GM18517 (cell line): ENCODE data around the gene TMX4.
"Not testable (repeated sequence)": the region's sequence is repeated elsewhere in the genome, so short reads cannot be mapped to it uniquely, and the experiment has no call there.

Experiments
- ATAC-seq: cut with Tn5 transposase; IDR thresholded peaks from one replicate; pipeline ENCODE4 v1.9.1; 2021; ENCODE audit warnings: mild to moderate bottlenecking, moderate library complexity; ENCODE audit not compliant: unreplicated experiment

Gene TMX4

DNA sequence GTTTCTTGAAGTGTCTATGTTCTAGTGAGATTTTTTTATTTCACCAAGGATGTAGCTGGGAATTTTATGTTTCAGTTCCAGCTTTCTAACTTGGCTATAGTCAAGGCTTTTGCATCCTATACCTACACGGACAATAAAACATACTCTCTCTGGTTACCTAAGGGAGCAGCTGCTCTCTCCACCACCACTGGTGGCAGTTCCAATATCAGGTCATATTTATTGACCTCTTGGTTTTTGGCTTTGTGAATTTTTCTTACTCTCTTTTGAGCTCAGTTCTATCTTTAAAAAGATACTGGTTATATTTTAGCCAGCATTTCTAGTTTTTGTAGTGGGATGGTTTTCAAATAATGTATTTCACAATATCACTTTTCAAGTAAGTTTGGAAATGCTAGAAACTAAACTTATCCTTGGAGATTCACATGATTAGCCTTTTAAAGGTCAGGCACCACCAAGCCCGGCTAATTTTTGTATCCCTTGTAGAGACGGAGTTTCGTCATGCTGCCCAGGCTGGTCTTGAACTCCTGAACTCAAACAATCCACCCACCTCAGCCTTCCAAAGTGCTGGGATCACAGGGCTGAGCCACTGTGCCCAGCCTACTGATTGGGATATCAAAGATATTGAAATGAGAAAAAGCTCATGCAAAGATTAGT is 44.7 kb downstream of the TMX4 start:
- ATAC-seq: no peak

DNA sequence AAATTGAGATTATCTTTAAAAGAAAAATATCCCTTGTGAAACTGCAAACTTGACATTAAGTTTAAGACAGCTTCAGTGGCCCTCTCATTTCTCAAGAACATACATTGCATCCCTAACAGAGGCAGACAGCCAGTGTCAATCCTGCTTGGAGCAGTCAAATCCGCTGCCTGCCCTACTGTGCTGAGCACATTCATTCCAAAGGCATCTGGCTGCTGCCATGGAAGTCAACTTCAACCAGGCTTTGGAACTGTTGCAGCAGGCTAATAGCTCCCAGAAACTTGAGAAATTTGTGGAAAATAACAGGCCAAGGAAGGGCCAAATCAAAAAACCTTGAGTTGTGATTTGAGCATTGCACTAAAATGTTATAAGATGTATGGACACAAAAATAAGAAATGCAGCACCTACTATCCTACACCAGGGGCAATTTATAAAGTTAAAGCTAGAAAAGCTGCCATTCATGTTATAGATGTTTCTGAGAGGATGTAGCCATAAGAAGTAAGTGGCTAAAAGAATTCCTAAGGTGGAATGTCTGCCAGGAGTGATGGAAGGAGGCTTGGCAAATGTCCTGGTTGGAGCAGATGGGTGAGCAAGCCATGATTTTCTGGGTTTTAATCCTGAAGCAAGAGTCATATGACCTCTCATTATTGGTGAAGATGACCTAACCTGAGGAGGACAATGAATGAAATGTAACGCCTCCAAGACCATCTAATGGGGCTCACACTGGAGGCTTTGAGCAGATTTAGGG is 47.9 kb downstream of the TMX4 start:
- ATAC-seq: no peak

DNA sequence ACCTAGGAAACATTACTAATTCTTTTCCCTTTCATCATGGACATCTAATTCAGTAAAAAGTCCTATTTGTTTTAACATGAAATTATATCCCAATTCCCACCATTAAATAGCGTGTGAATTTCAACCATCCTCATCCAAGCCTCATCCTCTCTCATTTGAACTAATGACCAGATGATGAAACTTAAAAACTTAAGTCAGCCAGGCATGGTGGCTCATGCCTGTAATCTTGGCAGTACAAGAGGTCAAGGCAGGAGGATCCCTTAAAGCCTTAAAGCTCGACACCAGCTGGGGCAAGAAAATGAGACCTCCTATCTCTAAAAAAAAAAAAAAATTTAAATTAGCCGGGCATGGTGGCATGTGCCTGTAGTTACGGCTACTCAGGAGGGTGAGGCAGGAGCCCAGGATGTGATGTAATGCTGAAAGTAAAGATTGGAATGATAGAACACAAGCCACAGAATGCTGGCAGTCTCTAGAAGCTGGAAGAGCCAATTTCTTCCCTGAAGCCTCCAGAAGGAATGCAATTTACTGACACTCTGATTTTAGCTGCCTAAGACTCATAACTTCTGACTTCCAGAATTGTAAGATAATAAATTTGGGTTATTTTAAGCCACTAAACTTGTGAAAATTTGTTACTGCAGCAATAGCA is 52.2 kb downstream of the TMX4 start:
- no peak for ATAC-seq

DNA sequence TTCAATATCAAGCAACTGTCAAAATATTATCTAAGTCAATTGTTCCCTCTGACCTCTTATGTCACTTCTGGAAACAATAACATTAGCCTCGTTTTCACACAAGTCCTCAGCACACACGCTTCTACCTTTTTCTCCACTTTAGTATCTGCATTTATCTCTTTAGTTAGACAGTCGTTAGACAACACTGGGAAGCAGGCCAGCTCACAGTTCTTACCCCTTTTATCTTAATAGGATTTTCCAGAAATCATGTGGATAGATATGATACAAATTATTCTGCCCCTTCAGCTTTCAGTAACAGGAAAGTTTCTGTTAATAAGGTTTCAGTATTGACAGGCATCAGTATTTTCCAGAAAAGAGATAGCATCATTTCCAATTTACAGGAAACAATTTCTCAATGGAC is 53.4 kb downstream of the TMX4 start:
- no peak for ATAC-seq

DNA sequence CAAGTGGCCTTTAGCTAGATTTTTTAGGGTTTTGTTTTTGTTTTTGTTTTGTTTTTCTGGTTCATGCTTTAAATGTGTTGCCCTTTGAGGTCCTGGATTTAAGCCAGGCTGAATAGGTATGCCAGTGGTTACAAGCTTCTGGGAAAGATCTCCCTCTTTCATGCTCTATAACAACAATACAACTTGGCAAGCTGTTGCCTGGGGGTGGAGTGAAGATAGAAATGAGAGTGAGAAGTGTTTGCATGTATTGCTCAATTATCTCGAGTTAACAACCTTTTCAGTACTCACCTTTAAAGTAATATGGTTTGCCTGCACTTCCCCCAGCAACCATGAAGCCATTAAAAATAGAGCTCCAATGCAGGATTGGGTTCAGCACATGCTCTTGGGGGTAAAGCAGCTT is 60.1 kb downstream of the TMX4 start:
- ATAC-seq: no peak

DNA sequence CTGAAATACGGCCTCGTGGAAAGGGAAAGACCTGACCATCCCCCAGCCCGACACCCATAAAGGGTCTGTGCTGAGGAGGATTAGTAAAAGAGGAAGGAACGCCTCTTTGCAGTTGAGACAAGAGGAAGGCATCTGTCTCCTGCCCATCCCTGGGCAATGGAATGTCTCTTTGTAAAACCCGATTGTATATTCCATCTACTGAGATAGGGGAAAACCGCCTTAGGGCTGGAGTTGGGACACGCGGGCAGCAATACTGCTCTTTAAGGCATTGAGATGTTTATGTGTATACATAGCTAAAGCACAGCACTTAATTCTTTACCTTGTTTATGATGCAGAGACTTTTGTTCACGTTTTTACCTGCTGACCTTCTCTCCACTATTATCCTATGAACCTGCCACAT is 63.0 kb downstream of the TMX4 start:
- not testable (repeated sequence) for ATAC-seq

DNA sequence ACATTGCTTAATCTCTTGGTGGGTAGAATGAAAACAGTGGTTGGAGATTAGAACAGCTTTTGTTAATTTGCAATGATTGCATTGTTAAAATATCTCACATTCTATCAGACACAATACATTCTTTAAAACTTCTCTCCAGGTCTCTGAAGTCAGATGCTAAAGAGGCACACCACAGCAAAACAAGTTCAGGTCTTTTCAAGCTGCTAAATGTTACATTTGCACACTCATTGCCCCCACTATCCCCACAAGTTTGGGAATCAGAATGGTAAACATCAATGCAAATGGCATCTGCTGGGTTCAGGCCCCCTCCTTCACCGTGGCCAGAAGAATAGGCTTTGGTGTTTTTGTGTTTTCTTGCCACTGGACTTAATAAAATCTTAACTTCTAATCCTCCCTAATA is 69.2 kb downstream of the TMX4 start:
- ATAC-seq: no peak

DNA sequence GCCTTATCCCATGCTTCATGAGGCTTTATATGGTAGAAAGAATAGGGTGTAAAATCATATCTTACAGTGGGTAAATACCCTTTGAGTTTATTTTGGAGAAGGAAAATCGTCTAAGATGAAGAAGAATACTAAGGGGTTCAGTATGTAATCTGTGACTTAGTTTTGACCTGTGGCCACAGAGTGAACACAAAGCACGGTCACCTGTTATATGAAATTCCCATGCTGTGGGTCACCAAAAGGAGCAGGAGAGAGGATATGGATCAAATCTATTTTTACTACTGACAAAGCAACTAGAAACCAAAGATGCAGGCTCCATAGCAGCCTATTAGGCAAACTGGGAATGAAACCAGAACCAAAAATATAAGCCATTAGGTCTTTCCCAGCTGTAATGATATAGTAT is 75.7 kb downstream of the TMX4 start:
- no peak for ATAC-seq

DNA sequence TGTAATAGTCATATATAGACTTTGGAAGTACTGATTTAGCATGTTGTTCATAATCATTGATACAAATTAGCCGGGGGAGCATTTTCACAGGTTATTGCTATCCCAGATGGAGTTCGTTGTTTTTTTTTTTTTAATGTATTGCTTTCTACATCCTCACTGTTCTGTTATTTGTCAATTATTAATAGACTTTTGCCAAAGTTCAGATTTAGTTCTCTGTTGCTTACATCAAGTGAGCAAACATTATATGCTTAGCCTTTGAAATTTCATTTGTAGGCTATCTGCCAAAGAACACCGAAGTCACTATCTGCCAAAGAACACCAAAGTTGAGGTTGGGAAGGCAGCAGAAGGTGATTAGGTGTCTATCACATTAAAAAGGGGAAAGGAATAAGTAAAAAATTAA is 79.2 kb downstream of the TMX4 start, which contains the start of gene HAO1:
Gene HAO1 (minus strand): TSS at position 118 of the 400 bp plus-strand sequence. CDS start 36 bp downstream, at position 82.
- no peak for ATAC-seq

DNA sequence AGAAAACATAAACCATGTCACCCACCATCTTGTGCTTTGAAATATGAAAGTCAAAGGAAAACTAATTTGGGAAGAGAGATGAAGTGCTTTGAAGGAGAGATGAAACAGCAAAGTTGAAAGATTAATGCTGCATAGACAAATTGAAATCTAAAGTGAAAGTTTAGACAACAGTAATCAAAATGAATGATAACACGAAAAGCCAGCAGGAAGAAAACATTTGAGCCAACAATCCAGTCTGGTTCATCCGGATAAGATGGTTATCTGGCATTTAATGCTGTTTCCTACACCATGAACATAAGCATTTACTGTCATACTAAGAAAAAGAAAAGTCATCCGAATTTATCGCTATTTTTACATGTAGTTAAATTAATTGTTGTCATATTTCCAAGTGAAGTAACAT is 79.9 kb downstream of the TMX4 start:
- ATAC-seq: no peak

DNA sequence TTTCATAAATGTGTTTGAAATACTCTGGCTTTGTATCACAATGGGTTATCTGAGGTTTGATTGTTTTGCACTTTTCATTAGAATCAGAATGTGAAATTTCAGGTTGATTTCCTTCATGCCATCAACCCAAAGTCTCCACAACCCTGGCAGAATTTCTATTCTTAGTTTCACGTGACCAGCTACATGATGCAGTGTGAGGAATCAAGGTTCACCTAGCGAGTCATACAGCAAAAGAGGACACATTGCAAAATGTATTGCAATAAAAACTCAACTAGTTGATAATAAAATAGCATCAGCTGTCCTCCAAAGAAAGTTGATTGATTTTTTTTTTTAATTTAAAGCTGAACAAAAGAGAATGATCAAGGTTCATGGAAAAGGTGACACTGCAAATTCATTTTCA is 81.5 kb downstream of the TMX4 start:
- no peak for ATAC-seq

DNA sequence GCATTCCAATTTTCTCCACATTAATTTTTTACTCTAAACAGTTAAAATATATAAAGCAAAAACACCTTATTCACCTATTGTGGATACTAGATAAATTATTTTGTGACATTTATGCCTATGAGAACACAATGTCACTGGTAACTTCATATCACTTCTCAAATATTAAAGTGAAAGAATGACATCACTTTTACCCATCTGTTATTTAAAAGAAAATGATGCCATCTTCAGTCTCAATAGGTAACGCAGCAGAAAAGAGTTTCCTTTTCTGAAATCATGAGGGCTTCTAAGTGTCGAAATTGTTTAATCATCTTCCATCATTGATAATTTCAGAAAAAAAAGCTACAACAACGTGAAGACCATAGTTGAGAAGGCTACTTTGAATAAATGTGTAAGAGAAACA is 82.2 kb downstream of the TMX4 start:
- ATAC-seq: no peak

DNA sequence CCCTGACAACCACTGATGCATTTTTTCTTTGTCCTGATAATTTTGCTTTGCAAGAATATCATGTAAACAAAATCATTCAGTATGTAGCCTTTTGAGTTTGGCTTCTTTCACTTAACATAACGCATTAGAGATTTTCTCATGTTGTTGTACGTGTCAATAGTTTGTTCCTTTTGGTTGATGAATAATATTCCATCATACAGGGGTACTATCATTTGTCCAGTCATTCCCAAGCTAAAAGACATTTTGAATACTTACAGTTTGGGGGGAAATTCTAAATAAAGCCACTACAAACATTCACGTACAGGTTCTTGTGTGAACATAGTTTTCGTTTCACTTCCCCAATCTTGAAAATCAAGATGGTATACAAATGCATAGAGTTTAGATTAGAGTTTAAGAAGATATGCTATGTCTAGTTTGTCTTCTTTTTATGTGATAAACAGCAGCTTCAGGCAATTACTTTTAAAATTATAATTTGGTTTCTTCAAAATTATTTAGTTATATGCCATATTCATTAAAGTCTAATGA is 84.5 kb downstream of the TMX4 start:
- peak; percentile 69 for ATAC-seq

DNA sequence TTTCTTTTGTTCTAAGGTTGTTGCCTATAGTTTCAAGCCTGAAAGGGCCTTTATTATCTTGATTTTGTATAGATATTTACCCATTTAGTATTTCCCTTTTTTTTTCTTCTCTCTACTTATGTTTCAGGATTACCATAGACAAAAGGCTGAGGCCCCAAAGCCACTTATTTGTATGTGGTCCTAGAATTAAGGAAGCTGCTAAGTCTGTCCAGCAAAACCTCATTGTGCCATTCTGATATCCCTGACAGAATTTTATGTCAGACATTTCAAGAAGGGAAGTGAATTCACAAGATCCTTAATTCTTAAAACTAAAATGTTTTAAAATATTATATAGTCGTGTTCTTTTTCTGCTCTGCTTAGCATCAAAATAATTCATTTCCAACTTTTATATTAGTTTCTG is 86.2 kb downstream of the TMX4 start:
- ATAC-seq: no peak

DNA sequence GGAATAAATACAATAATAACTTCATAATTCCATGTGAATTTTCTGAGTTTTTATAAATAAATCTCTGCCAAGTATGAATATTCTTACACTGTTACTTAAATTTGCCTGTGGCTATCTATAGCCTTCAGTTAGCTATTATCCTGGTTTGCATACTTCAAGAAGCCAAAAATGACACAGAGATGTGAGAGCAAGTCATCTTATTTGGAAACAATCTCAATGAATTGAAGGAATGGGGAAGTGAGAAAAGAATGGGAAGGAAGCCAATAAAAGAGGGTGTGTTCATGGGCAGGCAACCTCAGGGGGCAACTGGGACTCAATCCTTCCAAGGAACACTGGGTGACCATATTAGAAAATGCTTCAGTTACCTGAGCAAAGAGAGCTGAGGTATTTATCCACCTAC is 89.2 kb downstream of the TMX4 start:
- no peak for ATAC-seq
